ENCODE measurements around the gene VPS13C.

The VPS13C gene

GRCh38 chr15:61815356-61816083, 244.7 kb downstream of the VPS13C start:
- no peak for DNase-seq

- DNase-seq, result no peak
These were observed 247.8 kb downstream of the VPS13C start for GRCh38 chr15:61812476-61812875.

- DNase-seq, result no peak
These were observed 248.3 kb downstream of the VPS13C start for GRCh38 chr15:61811952-61812351.

GRCh38 chr15:61809216-61809615, 251.0 kb downstream of the VPS13C start:
- no peak for DNase-seq

- no peak for DNase-seq
These were observed 252.8 kb downstream of the VPS13C start for GRCh38 chr15:61807281-61807929.
